H9 (cell line): ENCODE results near the gene CFAP69. TPM values are rescaled to one million over a fixed set of nuclear protein-coding genes. Genes with fewer than 3 reads are reported as not detected.

ENCODE experiments used
- DNase-seq: peaks from one replicate; pipeline ENCODE4 v3.0.0-alpha.2; 2017
- H2AFZ ChIP-seq: one replicate; pipeline ENCODE4 v1.6.1; 2013; ENCODE audit warnings: mild to moderate bottlenecking, low read length, control low read depth, moderate library complexity
- H2AK5ac ChIP-seq: 2 replicates; pipeline ENCODE4 v1.6.1; 2013; ENCODE audit warnings: low read length, control low read depth, mixed read lengths; ENCODE audit not compliant: insufficient read length
- H2BK120ac ChIP-seq: one replicate; pipeline ENCODE4 v1.6.1; 2013; ENCODE audit warnings: low read depth, mild to moderate bottlenecking, low read length, control low read depth, inconsistent platforms; ENCODE audit not compliant: poor library complexity, severe bottlenecking
- H2BK12ac ChIP-seq: 2 replicates; pipeline ENCODE4 v1.6.1; 2013; ENCODE audit warnings: low read length, control low read depth, mixed read lengths, low read depth; ENCODE audit not compliant: insufficient read length
- H2BK15ac ChIP-seq: 2 replicates; pipeline ENCODE4 v1.6.1; 2013; ENCODE audit warnings: low read depth, low read length, control low read depth
- H2BK20ac ChIP-seq: one replicate; pipeline ENCODE4 v1.6.1; 2013; ENCODE audit warnings: low read depth, mild to moderate bottlenecking, low read length, control low read depth, inconsistent platforms; ENCODE audit not compliant: poor library complexity, severe bottlenecking
- H2BK5ac ChIP-seq: 2 replicates; pipeline ENCODE4 v1.6.1; 2013; ENCODE audit warnings: low read length, control low read depth, mixed read lengths; ENCODE audit not compliant: insufficient read length
- H3K14ac ChIP-seq: 2 replicates; pipeline ENCODE4 v1.6.1; 2013; ENCODE audit warnings: low read length, control low read depth; ENCODE audit not compliant: insufficient read depth
- H3K18ac ChIP-seq: 2 replicates; pipeline ENCODE4 v1.6.1; 2013; ENCODE audit warnings: low read depth, mild to moderate bottlenecking, mixed read lengths, low read length, control low read depth; ENCODE audit not compliant: insufficient read length
- H3K23ac ChIP-seq: 2 replicates; pipeline ENCODE4 v1.6.1; 2013; ENCODE audit warnings: low read length, control low read depth, mixed read lengths, low read depth; ENCODE audit not compliant: insufficient read length
- H3K23me2 ChIP-seq: 2 replicates; pipeline ENCODE4 v1.6.1; 2013; ENCODE audit warnings: low read depth, mild to moderate bottlenecking, mixed read lengths, low read length, control low read depth; ENCODE audit not compliant: insufficient read length, poor library complexity, severe bottlenecking
- H3K27ac ChIP-seq: 2 replicates; pipeline ENCODE4 v1.5.1; 2013; ENCODE audit warnings: low read length, control low read depth, mixed read lengths, low read depth; ENCODE audit not compliant: insufficient read length
- H3K27me3 ChIP-seq: 2 replicates; pipeline ENCODE4 v1.6.1; 2013; ENCODE audit warnings: low read length, control low read depth, inconsistent platforms; ENCODE audit not compliant: insufficient read depth
- H3K4ac ChIP-seq: 2 replicates; pipeline ENCODE4 v1.6.1; 2013; ENCODE audit warnings: low read depth, mild to moderate bottlenecking, control low read depth, inconsistent platforms, low read length, moderate library complexity
- H3K4me1 ChIP-seq: 2 replicates; pipeline ENCODE4 v1.6.1; 2013; ENCODE audit warnings: low read length, control low read depth, inconsistent platforms; ENCODE audit not compliant: insufficient read depth
- H3K4me2 ChIP-seq: 2 replicates; pipeline ENCODE4 v1.6.1; 2013; ENCODE audit warnings: low read length, control low read depth, mixed read lengths; ENCODE audit not compliant: insufficient read length, insufficient read depth
- H3K56ac ChIP-seq: 2 replicates; pipeline ENCODE4 v1.6.1; 2013; ENCODE audit warnings: low read depth, mild to moderate bottlenecking, mixed read lengths, low read length, control low read depth; ENCODE audit not compliant: insufficient read length
- H3K79me1 ChIP-seq: 2 replicates; pipeline ENCODE4 v1.6.1; 2013; ENCODE audit warnings: low read depth, mild to moderate bottlenecking, moderate library complexity, low read length, control low read depth, inconsistent platforms; ENCODE audit not compliant: insufficient read depth, poor library complexity, severe bottlenecking
- H3K79me2 ChIP-seq: 2 replicates; pipeline ENCODE4 v1.6.1; 2013; ENCODE audit warnings: low read length, control low read depth, inconsistent platforms; ENCODE audit not compliant: insufficient read depth
- H3K9ac ChIP-seq: 2 replicates; pipeline ENCODE4 v1.6.1; 2013; ENCODE audit warnings: low read length, control low read depth, mixed read lengths; ENCODE audit not compliant: insufficient read length; ENCODE audit errors: extremely low read depth
- H3K9me3 ChIP-seq: one replicate; pipeline ENCODE4 v1.6.1; 2013; ENCODE audit warnings: low read depth, low read length, inconsistent platforms; ENCODE audit not compliant: control insufficient read depth
- H3T11ph ChIP-seq: one replicate; pipeline ENCODE4 v1.6.1; 2013; ENCODE audit warnings: mild to moderate bottlenecking, low read length, control low read depth, inconsistent platforms
- H4K20me1 ChIP-seq: one replicate; pipeline ENCODE4 v1.6.1; 2013; ENCODE audit not compliant: control insufficient read depth, insufficient read length, insufficient read depth
- H4K5ac ChIP-seq: 2 replicates; pipeline ENCODE4 v1.6.1; 2013; ENCODE audit warnings: low read depth, mild to moderate bottlenecking, mixed read lengths, low read length, control low read depth; ENCODE audit not compliant: insufficient read length
- H4K8ac ChIP-seq: replicated peaks from 2 replicates; pipeline ENCODE4 v1.6.1; 2013; ENCODE audit warnings: low read length, control low read depth, mixed read lengths, low read depth; ENCODE audit not compliant: insufficient read length
- H4K91ac ChIP-seq: 2 replicates; pipeline ENCODE4 v1.6.1; 2013; ENCODE audit warnings: low read depth, mild to moderate bottlenecking, moderate library complexity, mixed read lengths, low read length, control low read depth; ENCODE audit not compliant: insufficient read length
- H3K27ac Mint-ChIP-seq, 3 experiments: 2 replicates in 2 of 3; 3 replicates in 1 of 3; pipeline ENCODE4 v1.8.0; 2020 to 2021; ENCODE audit warnings: mixed read lengths in 3 of 3, mild to moderate bottlenecking in 1 of 3, moderate library complexity in 1 of 3
- H3K27me3 Mint-ChIP-seq: 2 replicates; pipeline ENCODE4 v1.8.0; 2021; ENCODE audit warnings: low read depth, mild to moderate bottlenecking, moderate library complexity, mixed read lengths
- H3K36me3 Mint-ChIP-seq, 3 experiments: 2 replicates in 2 of 3; 3 replicates in 1 of 3; pipeline ENCODE4 v1.8.0; 2020 to 2021; ENCODE audit warnings: low read depth in 3 of 3, mixed read lengths in 3 of 3; ENCODE audit not compliant: insufficient read depth in 1 of 3
- H3K4me1 Mint-ChIP-seq, 2 experiments: 2 replicates each; pipeline ENCODE4 v1.8.0; 2020; ENCODE audit warnings: mixed read lengths in 2 of 2
- H3K4me3 Mint-ChIP-seq, 2 experiments: 2 replicates in 1 of 2; 3 replicates in 1 of 2; pipeline ENCODE4 v1.8.0; 2020 to 2021; ENCODE audit warnings: mild to moderate bottlenecking in 2 of 2, mixed read lengths in 2 of 2, moderate library complexity in 1 of 2
- H3K9me3 Mint-ChIP-seq, 2 experiments: 2 replicates in 1 of 2; 3 replicates in 1 of 2; pipeline ENCODE4 v1.8.0; 2020; ENCODE audit warnings: mild to moderate bottlenecking in 2 of 2, mixed read lengths in 2 of 2, moderate library complexity in 1 of 2
- CTCF ChIP-seq: fragments of 200-600 bp; sonication (generic); conservative IDR thresholded peaks from 3 replicates; pipeline ENCODE4 v1.8.0; 2021; ENCODE audit warnings: antibody characterized with exemption, mild to moderate bottlenecking
- total RNA-seq: library from RNA; stranded (reverse); gene quantifications from 2 replicates; pipeline ENCODE4 v1.2.1, GENCODE V29; 2021

The CFAP69 gene
- total RNA-seq, 1 experiment from 2014 or later, result 2.9 TPM

GRCh38 chr7:90311175-90311574, 66.2 kb downstream of the CFAP69 start:
- peaks cover 0 to 2% of the 10 kb centered on the region in 2 experiments; a peak in 1 of 4 replicates for H3K4me1 Mint-ChIP-seq
- Histone ChIP-seq H2BK5ac (no peak overlapping the region), H3K23ac (no peak overlapping the region), H2AK5ac (no peak overlapping the region), H2BK15ac (no peak overlapping the region), H2BK20ac (no peak overlapping the region), H4K5ac (no peak overlapping the region), H4K20me1 (no peaks in the 10 kb centered on the region), H3K79me1 (no peaks in the 10 kb centered on the region), H3K18ac (no peak overlapping the region), H3K9ac (no peak overlapping the region), H3K79me2 (no peaks in the 10 kb centered on the region), H2BK12ac (no peak overlapping the region), H4K91ac (no peak overlapping the region), H3K27me3 (no peaks in the 10 kb centered on the region), H3K4me1 (no peaks in the 10 kb centered on the region), H2AFZ (no peak overlapping the region), H4K8ac (no peak overlapping the region), H3K4ac (no peak overlapping the region), H3K27ac (no peak overlapping the region), H2BK120ac (no peak overlapping the region), H3K14ac (no peak overlapping the region), H3K23me2 (no peaks in the 10 kb centered on the region), H3T11ph (no peak overlapping the region), H3K4me2 (no peak overlapping the region), H3K9me3 (no peaks in the 10 kb centered on the region), H3K56ac (no peak overlapping the region)
- no peak overlapping the region for H3K4me3 Mint-ChIP-seq
- DNase-seq, result no peak
- no peaks in the 10 kb centered on the region for H3K27me3 Mint-ChIP-seq
- no peak for TF ChIP-seq CTCF
- H3K36me3 Mint-ChIP-seq, result no peaks in the 10 kb centered on the region
- H3K27ac Mint-ChIP-seq, result no peak overlapping the region; a peak in 1 of 7 replicates
- no peaks in the 10 kb centered on the region for H3K9me3 Mint-ChIP-seq
